ENCODE results near the gene CDC42BPG. TPM values are rescaled to one million over a fixed set of nuclear protein-coding genes. Genes with fewer than 3 reads are reported as not detected.

CDC42BPG gene
- polyA plus RNA-seq, 1 experiment: 0.02 TPM

DNA sequence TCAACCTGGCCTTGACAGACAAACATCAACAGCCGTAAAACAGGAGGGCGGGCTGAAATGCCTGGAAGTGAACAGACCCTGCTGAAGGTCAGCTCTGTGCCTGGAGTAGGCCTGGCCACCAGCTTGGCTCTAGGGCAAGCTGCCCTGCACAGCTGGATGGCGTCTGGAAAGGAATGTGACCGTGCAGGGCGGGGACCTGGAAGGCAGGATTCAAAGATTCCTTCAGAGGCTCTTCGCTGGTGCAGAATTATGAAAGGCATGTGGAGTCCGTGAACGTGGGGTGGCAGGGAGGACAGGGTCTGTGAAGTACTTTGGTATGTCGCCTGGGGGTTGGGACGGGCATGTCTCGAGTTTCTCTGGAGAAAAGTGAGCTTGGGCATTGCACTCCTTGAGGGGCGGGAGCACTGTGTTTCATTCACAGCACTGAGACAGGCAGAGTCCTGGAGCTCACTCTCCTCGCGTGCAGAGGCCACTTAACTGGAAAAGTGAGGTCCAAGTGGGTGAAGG is 32.4 kb upstream of the CDC42BPG start:
- TF ChIP-seq, protein P1, sequence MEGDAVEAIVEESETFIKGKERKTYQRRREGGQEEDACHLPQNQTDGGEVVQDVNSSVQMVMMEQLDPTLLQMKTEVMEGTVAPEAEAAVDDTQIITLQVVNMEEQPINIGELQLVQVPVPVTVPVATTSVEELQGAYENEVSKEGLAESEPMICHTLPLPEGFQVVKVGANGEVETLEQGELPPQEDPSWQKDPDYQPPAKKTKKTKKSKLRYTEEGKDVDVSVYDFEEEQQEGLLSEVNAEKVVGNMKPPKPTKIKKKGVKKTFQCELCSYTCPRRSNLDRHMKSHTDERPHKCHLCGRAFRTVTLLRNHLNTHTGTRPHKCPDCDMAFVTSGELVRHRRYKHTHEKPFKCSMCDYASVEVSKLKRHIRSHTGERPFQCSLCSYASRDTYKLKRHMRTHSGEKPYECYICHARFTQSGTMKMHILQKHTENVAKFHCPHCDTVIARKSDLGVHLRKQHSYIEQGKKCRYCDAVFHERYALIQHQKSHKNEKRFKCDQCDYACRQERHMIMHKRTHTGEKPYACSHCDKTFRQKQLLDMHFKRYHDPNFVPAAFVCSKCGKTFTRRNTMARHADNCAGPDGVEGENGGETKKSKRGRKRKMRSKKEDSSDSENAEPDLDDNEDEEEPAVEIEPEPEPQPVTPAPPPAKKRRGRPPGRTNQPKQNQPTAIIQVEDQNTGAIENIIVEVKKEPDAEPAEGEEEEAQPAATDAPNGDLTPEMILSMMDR (IDR thresholded peaks at IDR 0.05; ENCODE audit: low read depth, low read length): no peak
- POLR2A ChIA-PET: interaction anchor here (1.0 to 5.8 kb wide), 11 partner anchors 11 to 66 kb away, joined by 3 to 105 read pairs (median 5); partner anchors contain the start of genes CDC42BPG and MEN1
- Histone ChIP-seq H3K4me3 (ENCODE audit: low read depth, low read length) (peak overlapping the region; percentile 99), H3K27ac (ENCODE audit: low read depth, low read length) (no peak overlapping the region), H3K9me3 (ENCODE audit: control insufficient read depth, insufficient read depth, low read length) (peaks cover 6% of the 10 kb centered on the region; the same call in 1 of the 2 replicates), H3K27me3 (ENCODE audit: control insufficient read depth, insufficient read depth, low read length) (no peaks in the 10 kb centered on the region)
- DNase-seq (ENCODE audit: low read depth, low spot score): no peak
- CTCF ChIA-PET: interaction anchor here (0.7 to 1.1 kb wide), 4 partner anchors 8 to 89 kb away, joined by 3 to 4 read pairs (median 3); no protein-coding TSS in a partner anchor

DNA sequence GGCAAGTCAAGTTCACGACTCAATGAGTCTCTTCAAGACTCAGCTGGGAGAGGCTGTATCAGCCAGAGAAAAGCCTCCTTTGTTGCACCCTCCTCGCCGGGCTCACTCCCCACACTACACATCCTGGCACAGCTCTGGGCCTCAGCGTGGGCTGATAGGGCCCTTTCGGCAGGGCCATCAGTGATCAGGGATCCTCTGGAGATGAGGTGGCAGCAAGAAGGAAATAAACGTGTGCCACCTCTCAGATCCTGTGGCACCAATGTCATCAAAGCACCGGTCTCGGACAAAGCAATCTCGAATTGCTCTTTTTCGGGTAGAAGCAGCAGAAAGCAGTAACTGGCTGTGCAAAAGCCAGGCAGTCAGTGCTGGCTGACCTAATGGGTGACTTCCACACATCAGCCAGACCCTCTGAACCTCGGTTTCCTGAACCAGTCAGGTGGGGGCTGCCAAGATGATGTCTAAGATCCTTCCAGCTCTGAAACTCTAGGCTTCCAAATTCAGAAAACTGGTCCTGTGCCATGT is 31.8 kb upstream of the CDC42BPG start:
- no peak for DNase-seq (ENCODE audit: low read depth, low spot score)
- ChIA-PET CTCF (interaction anchor here (1.1 kb wide), 2 partner anchors 18 to 89 kb away, joined by 3 to 4 read pairs; no protein-coding TSS in a partner anchor), POLR2A (interaction anchor here (1.0 to 5.8 kb wide), 6 partner anchors 10 to 31 kb away, joined by 3 to 105 read pairs (median 6); no protein-coding TSS in a partner anchor)
- Histone ChIP-seq H3K27ac (ENCODE audit: low read depth, low read length) (no peak overlapping the region), H3K9me3 (ENCODE audit: control insufficient read depth, insufficient read depth, low read length) (peaks cover 6% of the 10 kb centered on the region; the same call in 1 of the 2 replicates), H3K27me3 (ENCODE audit: control insufficient read depth, insufficient read depth, low read length) (no peaks in the 10 kb centered on the region), H3K4me3 (ENCODE audit: low read depth, low read length) (peak overlapping the region; percentile 99)
- TF ChIP-seq, protein P1 (IDR thresholded peaks at IDR 0.05; ENCODE audit: low read depth, low read length): no peak

DNA sequence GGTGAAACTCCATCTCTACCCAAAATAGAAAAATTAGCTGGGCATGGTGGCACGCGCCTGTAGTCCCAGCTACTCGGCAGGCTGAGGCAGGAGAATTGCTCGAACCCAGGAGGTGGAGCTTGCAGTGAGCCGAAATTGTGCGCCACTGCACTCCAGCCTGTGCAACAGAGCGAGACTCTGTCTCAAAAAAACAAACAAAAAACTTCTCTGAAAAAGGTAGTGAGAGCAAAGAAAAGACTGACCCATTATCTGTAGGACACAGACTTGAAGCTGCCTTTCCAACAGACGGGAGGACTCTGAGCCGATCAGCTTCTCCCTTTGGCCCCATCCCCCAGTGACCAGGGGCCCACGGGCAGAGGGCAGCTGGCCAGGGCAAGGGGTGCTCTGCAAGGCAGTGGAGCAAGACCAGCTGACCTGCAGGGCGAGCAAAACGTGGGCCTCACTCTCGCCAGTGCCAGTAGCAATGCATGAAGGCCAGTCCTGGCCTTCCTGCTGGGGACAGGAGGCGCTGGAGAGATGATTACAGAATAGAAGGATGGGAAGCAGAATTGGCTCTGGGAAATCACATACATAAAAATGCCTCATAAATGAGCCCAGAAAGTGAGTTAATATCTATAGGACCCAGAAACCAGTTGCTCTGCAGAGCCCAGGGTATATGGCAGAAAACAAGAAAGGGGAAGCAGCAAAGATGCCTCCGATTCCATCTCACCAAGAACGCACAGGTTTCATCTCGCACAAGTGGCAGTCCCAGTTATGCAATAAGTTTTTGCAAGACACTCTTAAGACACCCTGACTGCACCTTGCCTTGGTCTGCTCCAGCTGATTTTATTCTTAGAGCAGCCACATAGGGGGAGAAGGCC is 31.1 kb upstream of the CDC42BPG start:
- H3K4me3 ChIP-seq (ENCODE audit: low read depth, low read length): peak overlapping the region; percentile 99
- peaks cover 6% of the 10 kb centered on the region; the same call in 1 of the 2 replicates for H3K9me3 ChIP-seq (ENCODE audit: control insufficient read depth, insufficient read depth, low read length)
- no peak overlapping the region for H3K27ac ChIP-seq (ENCODE audit: low read depth, low read length)
- no peaks in the 10 kb centered on the region for H3K27me3 ChIP-seq (ENCODE audit: control insufficient read depth, insufficient read depth, low read length)
- TF ChIP-seq, protein P1 (IDR thresholded peaks at IDR 0.05; ENCODE audit: low read depth, low read length): 0 out of 2 replicates have a peak, but pooled peaks have one; percentile 12
- CTCF ChIA-PET: interaction anchor here (0.5 to 1.1 kb wide), 6 partner anchors 11 to 575 kb away, joined by 3 to 7 read pairs (median 4); no protein-coding TSS in a partner anchor
- no peak for DNase-seq (ENCODE audit: low read depth, low spot score)
- POLR2A ChIA-PET: interaction anchor here (0.7 to 5.8 kb wide), 4 partner anchors 9 to 29 kb away, joined by 3 to 105 read pairs (median 4); no protein-coding TSS in a partner anchor

DNA sequence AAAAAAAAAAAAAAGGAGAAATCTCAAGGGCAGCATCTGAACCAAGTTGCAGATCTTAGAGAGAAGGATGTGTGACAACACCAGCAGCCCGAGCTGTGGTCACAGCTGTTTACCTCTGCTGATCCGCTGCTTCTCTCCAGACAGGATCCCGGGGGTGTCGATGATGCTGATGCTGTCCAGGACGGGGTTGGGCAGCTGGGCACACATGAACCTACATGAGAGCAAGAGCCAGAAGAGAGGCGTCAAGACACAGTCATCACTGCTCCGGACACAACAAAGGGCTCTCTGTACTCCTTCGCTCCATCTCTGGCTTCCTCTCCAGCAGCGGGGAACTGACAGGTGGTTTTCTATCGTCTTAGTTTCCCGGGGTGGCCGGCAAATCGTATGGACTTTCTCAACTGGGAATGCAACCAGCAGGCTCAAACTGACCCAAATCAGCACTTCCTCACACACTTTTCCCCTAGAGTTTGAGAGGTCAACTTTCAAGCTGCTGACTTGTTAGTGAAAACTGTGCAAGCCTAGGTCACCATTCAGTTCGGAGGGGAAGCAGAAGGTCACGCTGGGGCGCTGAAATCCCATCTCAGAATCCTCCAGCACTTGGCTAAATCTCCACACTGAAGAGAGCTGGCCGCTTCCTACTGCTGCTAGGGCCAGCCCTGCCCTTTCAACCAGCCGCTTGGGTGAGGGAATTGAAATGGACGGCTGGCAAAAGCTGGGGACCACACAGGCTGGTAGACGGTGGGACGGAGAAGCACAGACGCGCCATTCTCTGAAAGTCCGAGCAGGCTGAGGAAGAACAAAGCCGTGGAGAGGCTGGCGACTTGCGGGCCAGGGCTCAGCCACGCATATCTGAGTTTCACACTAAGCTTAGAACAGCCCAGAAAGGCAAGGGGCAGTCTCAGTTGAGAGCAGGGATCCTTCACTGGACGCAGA is 30.1 kb upstream of the CDC42BPG start:
- H3K27me3 ChIP-seq (ENCODE audit: control insufficient read depth, insufficient read depth, low read length): no peaks in the 10 kb centered on the region
- TF ChIP-seq, protein P1 (IDR thresholded peaks at IDR 0.05; ENCODE audit: low read depth, low read length): no peak
- ChIA-PET POLR2A (interaction anchor here (0.6 to 5.8 kb wide), 3 partner anchors 8 to 139 kb away, joined by 3 to 105 read pairs (median 3); no protein-coding TSS in a partner anchor), CTCF (interaction anchor here (0.6 to 1.1 kb wide), 5 partner anchors 12 to 236 kb away, joined by 3 to 7 read pairs (median 4); no protein-coding TSS in a partner anchor)
- H3K9me3 ChIP-seq (ENCODE audit: control insufficient read depth, insufficient read depth, low read length): peaks cover 6% of the 10 kb centered on the region; the same call in 1 of the 2 replicates
- no peak for DNase-seq (ENCODE audit: low read depth, low spot score)
- H3K27ac ChIP-seq (ENCODE audit: low read depth, low read length): no peak overlapping the region
- H3K4me3 ChIP-seq (ENCODE audit: low read depth, low read length): peak overlapping the region; percentile 15; the same call in 1 of the 2 replicates

All from AG04450 (cell line).